WTC11 (cell line): ENCODE data around the gene CRB1. TPM values are rescaled to one million over a fixed set of nuclear protein-coding genes. Genes with fewer than 3 reads are reported as not detected.

Experiments
- ATAC-seq: fragments of 200-7000 bp; cut with Tn5 transposase; 2 replicates; pipeline ENCODE4 v1.10.0; 2021; ENCODE audit warnings: mild to moderate bottlenecking, moderate library complexity
- CTCF ChIA-PET: fragments of 300-600 bp; sonication (Branson Sonifier 250); formaldehyde crosslinking; loops from one replicate; lab custom pipeline; 2021; ENCODE audit warnings: antibody characterized with exemption; lab: Charles Lee
- POLR2A ChIA-PET: fragments of 350-600 bp; sonication (Branson Sonifier 250); formaldehyde crosslinking; loops from one replicate; lab custom pipeline; 2021; ENCODE audit warnings: antibody characterized with exemption; lab: Charles Lee
- DNase-seq: peaks from one replicate; pipeline ENCODE4 v3.0.0; 2021; ENCODE audit warnings: low spot score
- H3K27ac Mint-ChIP-seq: 2 replicates; pipeline ENCODE4 v1.8.0; 2021; ENCODE audit warnings: mixed read lengths
- H3K27me3 Mint-ChIP-seq: 2 replicates; pipeline ENCODE4 v1.8.0; 2021; ENCODE audit warnings: low read depth, mild to moderate bottlenecking, moderate library complexity, mixed read lengths
- H3K36me3 Mint-ChIP-seq: 2 replicates; pipeline ENCODE4 v1.8.0; 2021; ENCODE audit warnings: mixed read lengths
- H3K4me1 Mint-ChIP-seq: 2 replicates; pipeline ENCODE4 v1.8.0; 2022; ENCODE audit warnings: mixed read lengths
- H3K4me3 Mint-ChIP-seq: 2 replicates; pipeline ENCODE4 v1.8.0; 2021; ENCODE audit warnings: mild to moderate bottlenecking, moderate library complexity, mixed read lengths
- H3K9me3 Mint-ChIP-seq: 2 replicates; pipeline ENCODE4 v1.8.0; 2021; ENCODE audit warnings: mixed read lengths
- FOXP1 ChIP-seq: sonication (generic); formaldehyde crosslinking; IDR thresholded peaks from 2 replicates; pipeline ENCODE4 v1.8.0; 2022; ENCODE audit warnings: missing genetic modification reagents, mild to moderate bottlenecking, moderate library complexity, borderline replicate concordance
- GTF2I ChIP-seq: fragments of 250-450 bp; sonication (Bioruptor Pico); conservative IDR thresholded peaks from 2 replicates; pipeline ENCODE4 v1.4.0; 2021; ENCODE audit warnings: mild to moderate bottlenecking
- MXD4 ChIP-seq: fragments of 250-450 bp; sonication (Bioruptor Pico); IDR thresholded peaks from 2 replicates; pipeline ENCODE4 v1.8.0; 2021; ENCODE audit warnings: mild to moderate bottlenecking, moderate library complexity, borderline replicate concordance
- MYBL2 ChIP-seq: sonication (generic); formaldehyde crosslinking; IDR thresholded peaks from 2 replicates; pipeline ENCODE4 v1.8.1; 2023; ENCODE audit warnings: mild to moderate bottlenecking, moderate library complexity, missing genetic modification reagents
- NFYB ChIP-seq: sonication (generic); formaldehyde crosslinking; conservative IDR thresholded peaks from 2 replicates; pipeline ENCODE4 v1.8.0; 2022; ENCODE audit warnings: low read depth, missing genetic modification reagents
- NR2C2 ChIP-seq: sonication (generic); formaldehyde crosslinking; IDR thresholded peaks from 2 replicates; pipeline ENCODE4 v1.8.0; 2022; ENCODE audit warnings: mild to moderate bottlenecking, missing genetic modification reagents
- PRRX2 ChIP-seq: fragments of 250-450 bp; sonication (Bioruptor Pico); IDR thresholded peaks from 2 replicates; pipeline ENCODE4 v1.8.0; 2021; ENCODE audit warnings: mild to moderate bottlenecking
- RELA ChIP-seq: sonication (generic); formaldehyde crosslinking; IDR thresholded peaks from 2 replicates; pipeline ENCODE4 v1.8.1; 2022; ENCODE audit warnings: missing genetic modification reagents, mild to moderate bottlenecking, borderline replicate concordance
- SMAD4 ChIP-seq: sonication (generic); formaldehyde crosslinking; IDR thresholded peaks from 2 replicates; pipeline ENCODE4 v1.8.0; 2022; ENCODE audit warnings: mild to moderate bottlenecking, missing genetic modification reagents
- ZNF219 ChIP-seq: sonication (generic); formaldehyde crosslinking; IDR thresholded peaks from 2 replicates; pipeline ENCODE4 v1.8.0; 2023; ENCODE audit warnings: missing genetic modification reagents, mild to moderate bottlenecking, borderline replicate concordance
- total RNA-seq: library from RNA; stranded (reverse); gene quantifications from 3 replicates; pipeline ENCODE4 v1.2.3, GENCODE V29; 2021
- TF ChIP-seq, protein P1 (sequence below): fragments of 250-450 bp; sonication (Bioruptor Pico); conservative IDR thresholded peaks from 2 replicates; pipeline ENCODE4 v1.9.0; 2021; ENCODE audit warnings: mild to moderate bottlenecking
- TF ChIP-seq, protein P2 (sequence below): sonication (generic); formaldehyde crosslinking; IDR thresholded peaks from 2 replicates; pipeline ENCODE4 v1.8.1; 2023; ENCODE audit warnings: mild to moderate bottlenecking, missing genetic modification reagents, moderate library complexity
- TF ChIP-seq, protein P3 (sequence below): sonication (generic); formaldehyde crosslinking; IDR thresholded peaks from 2 replicates; pipeline ENCODE4 v1.8.1; 2023; ENCODE audit warnings: mild to moderate bottlenecking, missing genetic modification reagents, borderline replicate concordance
- TF ChIP-seq, protein P4 (sequence below): fragments of 250-450 bp; sonication (Bioruptor Pico); IDR thresholded peaks from 2 replicates; pipeline ENCODE4 v1.9.0; 2021; ENCODE audit warnings: mild to moderate bottlenecking
- TF ChIP-seq, protein P5 (sequence below): sonication (generic); formaldehyde crosslinking; IDR thresholded peaks from 2 replicates; pipeline ENCODE4 v1.8.0; 2022; ENCODE audit warnings: mild to moderate bottlenecking, missing genetic modification reagents
- TF ChIP-seq, protein P6 (sequence below): sonication (generic); formaldehyde crosslinking; IDR thresholded peaks from 2 replicates; pipeline ENCODE4 v1.8.1; 2022; ENCODE audit warnings: mild to moderate bottlenecking, missing genetic modification reagents, moderate library complexity, borderline replicate concordance
- TF ChIP-seq, protein P7 (sequence below): fragments of 250-450 bp; sonication (Bioruptor Pico); IDR thresholded peaks from 2 replicates; pipeline ENCODE4 v1.8.0; 2021; ENCODE audit warnings: mild to moderate bottlenecking

Gene CRB1
- total RNA-seq, 1 experiment from 2014 or later, result 0.11 TPM

DNA sequence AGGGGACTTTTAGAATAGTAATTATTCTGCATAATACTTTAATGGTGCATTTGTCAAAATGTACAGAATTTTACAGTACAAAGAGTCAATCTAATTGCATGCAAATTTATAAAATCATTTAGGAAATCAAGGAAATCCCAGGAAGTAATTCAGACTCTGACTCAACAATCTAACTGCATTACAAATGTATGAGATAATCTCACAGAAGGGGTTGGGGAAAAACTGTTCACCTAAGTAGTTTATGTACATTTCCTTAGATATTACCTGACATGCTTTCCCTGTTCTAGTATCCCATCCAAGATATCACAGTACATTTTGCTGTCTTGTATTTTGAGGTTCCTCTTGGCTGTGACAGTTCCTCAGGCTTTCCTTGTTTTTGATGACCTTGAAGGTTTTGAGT is 4.7 kb downstream of the CRB1 start (continued):
- no peak for TF ChIP-seq GTF2I (CRISPR knock-in tag)
- TF ChIP-seq NFYB (CRISPR knock-in tag), result no peak
- TF ChIP-seq NR2C2 (CRISPR knock-in tag), result no peak
- TF ChIP-seq, protein P1, sequence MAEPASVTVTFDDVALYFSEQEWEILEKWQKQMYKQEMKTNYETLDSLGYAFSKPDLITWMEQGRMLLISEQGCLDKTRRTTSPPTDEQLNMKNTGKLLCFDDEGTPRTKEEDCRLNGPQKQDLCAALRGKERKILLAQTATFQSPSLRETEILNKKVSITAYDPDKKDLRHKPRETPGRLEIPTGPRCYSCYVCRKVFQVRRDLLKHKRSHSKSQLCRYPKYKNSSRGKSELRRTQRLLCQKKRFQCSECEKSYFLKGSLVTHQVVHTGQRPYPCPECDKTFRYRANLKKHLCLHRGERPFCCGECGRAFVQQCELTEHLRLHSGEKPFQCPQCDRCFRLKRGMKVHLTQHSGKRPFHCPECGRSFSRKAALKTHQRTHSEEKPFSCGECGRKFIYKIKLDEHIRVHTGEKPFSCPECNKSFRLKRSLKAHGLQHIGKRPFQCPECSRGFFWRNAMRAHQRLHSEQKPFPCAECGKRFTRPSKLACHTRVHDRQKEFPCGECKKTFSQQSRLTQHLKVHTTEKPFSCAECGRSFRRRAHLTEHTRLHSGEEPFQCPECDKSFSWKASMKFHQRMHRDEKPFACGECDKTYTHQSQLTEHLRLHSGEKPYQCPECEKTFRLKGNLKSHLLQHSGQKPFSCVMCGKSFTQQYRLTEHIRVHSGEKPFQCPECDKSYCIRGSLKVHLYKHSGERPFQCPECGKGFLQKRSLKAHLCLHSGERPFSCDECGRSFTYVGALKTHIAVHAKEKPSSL (CRISPR knock-in tag), result no peak
- TF ChIP-seq SMAD4 (CRISPR knock-in tag), result no peak
- TF ChIP-seq, protein P2, sequence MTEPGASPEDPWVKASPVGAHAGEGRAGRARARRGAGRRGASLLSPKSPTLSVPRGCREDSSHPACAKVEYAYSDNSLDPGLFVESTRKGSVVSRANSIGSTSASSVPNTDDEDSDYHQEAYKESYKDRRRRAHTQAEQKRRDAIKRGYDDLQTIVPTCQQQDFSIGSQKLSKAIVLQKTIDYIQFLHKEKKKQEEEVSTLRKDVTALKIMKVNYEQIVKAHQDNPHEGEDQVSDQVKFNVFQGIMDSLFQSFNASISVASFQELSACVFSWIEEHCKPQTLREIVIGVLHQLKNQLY, result no peak
- no peak for TF ChIP-seq RELA (CRISPR knock-in tag)
- no peak for TF ChIP-seq ZNF219
- TF ChIP-seq, protein P3, sequence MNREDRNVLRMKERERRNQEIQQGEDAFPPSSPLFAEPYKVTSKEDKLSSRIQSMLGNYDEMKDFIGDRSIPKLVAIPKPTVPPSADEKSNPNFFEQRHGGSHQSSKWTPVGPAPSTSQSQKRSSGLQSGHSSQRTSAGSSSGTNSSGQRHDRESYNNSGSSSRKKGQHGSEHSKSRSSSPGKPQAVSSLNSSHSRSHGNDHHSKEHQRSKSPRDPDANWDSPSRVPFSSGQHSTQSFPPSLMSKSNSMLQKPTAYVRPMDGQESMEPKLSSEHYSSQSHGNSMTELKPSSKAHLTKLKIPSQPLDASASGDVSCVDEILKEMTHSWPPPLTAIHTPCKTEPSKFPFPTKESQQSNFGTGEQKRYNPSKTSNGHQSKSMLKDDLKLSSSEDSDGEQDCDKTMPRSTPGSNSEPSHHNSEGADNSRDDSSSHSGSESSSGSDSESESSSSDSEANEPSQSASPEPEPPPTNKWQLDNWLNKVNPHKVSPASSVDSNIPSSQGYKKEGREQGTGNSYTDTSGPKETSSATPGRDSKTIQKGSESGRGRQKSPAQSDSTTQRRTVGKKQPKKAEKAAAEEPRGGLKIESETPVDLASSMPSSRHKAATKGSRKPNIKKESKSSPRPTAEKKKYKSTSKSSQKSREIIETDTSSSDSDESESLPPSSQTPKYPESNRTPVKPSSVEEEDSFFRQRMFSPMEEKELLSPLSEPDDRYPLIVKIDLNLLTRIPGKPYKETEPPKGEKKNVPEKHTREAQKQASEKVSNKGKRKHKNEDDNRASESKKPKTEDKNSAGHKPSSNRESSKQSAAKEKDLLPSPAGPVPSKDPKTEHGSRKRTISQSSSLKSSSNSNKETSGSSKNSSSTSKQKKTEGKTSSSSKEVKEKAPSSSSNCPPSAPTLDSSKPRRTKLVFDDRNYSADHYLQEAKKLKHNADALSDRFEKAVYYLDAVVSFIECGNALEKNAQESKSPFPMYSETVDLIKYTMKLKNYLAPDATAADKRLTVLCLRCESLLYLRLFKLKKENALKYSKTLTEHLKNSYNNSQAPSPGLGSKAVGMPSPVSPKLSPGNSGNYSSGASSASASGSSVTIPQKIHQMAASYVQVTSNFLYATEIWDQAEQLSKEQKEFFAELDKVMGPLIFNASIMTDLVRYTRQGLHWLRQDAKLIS (CRISPR knock-in tag), result no peak

DNA sequence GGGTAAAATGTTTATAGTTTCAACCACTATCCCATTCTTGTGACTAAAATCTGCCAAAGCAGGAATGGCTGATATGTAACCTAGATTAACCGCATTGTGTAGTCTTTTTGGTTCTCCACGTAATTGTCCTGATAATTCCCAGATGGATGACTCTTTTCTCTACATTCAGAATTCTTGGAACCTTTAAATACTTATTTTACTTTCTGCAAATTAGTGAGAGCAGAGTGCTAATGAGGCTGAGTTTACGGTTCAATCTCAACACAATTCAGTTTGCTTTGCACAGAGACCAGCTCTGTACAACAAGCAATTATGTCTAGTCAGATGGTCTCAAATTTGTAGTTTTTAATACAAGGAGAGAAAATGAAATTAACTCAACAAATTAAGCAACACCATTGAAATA is 9.1 kb downstream of the CRB1 start:
- ChIA-PET POLR2A (no interaction called here), CTCF (no interaction called here)
- no peaks in the 10 kb centered on the region for H3K36me3 Mint-ChIP-seq
- H3K4me3 Mint-ChIP-seq, result no peak overlapping the region
- no peak overlapping the region for H3K27ac Mint-ChIP-seq
- no peaks in the 10 kb centered on the region for H3K9me3 Mint-ChIP-seq
- TF ChIP-seq PRRX2 (CRISPR knock-in tag) (no peak), MXD4 (CRISPR knock-in tag) (no peak)
- TF ChIP-seq, protein P4, sequence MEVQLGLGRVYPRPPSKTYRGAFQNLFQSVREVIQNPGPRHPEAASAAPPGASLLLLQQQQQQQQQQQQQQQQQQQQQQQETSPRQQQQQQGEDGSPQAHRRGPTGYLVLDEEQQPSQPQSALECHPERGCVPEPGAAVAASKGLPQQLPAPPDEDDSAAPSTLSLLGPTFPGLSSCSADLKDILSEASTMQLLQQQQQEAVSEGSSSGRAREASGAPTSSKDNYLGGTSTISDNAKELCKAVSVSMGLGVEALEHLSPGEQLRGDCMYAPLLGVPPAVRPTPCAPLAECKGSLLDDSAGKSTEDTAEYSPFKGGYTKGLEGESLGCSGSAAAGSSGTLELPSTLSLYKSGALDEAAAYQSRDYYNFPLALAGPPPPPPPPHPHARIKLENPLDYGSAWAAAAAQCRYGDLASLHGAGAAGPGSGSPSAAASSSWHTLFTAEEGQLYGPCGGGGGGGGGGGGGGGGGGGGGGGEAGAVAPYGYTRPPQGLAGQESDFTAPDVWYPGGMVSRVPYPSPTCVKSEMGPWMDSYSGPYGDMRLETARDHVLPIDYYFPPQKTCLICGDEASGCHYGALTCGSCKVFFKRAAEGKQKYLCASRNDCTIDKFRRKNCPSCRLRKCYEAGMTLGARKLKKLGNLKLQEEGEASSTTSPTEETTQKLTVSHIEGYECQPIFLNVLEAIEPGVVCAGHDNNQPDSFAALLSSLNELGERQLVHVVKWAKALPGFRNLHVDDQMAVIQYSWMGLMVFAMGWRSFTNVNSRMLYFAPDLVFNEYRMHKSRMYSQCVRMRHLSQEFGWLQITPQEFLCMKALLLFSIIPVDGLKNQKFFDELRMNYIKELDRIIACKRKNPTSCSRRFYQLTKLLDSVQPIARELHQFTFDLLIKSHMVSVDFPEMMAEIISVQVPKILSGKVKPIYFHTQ (CRISPR knock-in tag), result no peak
- ATAC-seq (no peak), DNase-seq (no peak)
- no peaks in the 10 kb centered on the region for H3K27me3 Mint-ChIP-seq
- no peaks in the 10 kb centered on the region for H3K4me1 Mint-ChIP-seq

DNA sequence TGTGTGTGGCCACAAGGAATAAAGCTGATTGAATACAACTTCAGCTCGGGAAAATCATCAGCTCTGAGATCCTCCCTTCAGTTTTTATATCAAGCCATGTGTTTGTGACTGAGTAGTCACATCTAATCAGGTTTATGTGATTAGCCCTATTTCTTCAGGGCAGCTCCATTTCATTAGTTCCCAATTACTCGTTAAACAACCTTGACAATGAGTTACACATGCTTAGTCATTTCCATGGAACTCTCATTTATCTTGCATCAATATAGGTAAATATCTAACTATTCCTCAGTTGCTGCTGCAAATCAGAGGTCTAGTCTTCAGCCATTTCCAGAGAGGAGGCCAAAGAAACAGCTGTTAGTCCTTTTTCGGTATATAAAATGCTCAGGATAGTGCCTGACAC is 16.3 kb downstream of the CRB1 start:
- ChIA-PET POLR2A (no interaction called here), CTCF (interaction anchor here (0.9 kb wide), 1 partner anchor 104 kb away, joined by 4 read pairs; no protein-coding TSS in a partner anchor)
- ATAC-seq, result no peak
- Mint-ChIP-seq H3K27me3 (no peaks in the 10 kb centered on the region), H3K36me3 (no peaks in the 10 kb centered on the region), H3K9me3 (no peaks in the 10 kb centered on the region), H3K4me1 (peaks cover 4% of the 10 kb centered on the region), H3K4me3 (no peak overlapping the region), H3K27ac (no peak overlapping the region)
- DNase-seq, result no peak
- TF ChIP-seq, protein P3 (CRISPR knock-in tag), result no peak
- TF ChIP-seq, protein P5, sequence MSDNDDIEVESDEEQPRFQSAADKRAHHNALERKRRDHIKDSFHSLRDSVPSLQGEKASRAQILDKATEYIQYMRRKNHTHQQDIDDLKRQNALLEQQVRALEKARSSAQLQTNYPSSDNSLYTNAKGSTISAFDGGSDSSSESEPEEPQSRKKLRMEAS, result no peak
- TF ChIP-seq MYBL2 (no peak), FOXP1 (CRISPR knock-in tag) (no peak), RELA (CRISPR knock-in tag) (no peak)
- TF ChIP-seq, protein P6, sequence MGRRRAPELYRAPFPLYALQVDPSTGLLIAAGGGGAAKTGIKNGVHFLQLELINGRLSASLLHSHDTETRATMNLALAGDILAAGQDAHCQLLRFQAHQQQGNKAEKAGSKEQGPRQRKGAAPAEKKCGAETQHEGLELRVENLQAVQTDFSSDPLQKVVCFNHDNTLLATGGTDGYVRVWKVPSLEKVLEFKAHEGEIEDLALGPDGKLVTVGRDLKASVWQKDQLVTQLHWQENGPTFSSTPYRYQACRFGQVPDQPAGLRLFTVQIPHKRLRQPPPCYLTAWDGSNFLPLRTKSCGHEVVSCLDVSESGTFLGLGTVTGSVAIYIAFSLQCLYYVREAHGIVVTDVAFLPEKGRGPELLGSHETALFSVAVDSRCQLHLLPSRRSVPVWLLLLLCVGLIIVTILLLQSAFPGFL, result no peak
- TF ChIP-seq, protein P7, sequence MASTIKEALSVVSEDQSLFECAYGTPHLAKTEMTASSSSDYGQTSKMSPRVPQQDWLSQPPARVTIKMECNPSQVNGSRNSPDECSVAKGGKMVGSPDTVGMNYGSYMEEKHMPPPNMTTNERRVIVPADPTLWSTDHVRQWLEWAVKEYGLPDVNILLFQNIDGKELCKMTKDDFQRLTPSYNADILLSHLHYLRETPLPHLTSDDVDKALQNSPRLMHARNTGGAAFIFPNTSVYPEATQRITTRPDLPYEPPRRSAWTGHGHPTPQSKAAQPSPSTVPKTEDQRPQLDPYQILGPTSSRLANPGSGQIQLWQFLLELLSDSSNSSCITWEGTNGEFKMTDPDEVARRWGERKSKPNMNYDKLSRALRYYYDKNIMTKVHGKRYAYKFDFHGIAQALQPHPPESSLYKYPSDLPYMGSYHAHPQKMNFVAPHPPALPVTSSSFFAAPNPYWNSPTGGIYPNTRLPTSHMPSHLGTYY (CRISPR knock-in tag), result no peak
